WTC11 (cell line): ENCODE results near the gene MTFMT. TPM values are rescaled to one million over a fixed set of nuclear protein-coding genes. Genes with fewer than 3 reads are reported as not detected.
"Not testable (repeated sequence)": the region's sequence is repeated elsewhere in the genome, so short reads cannot be mapped to it uniquely, and the experiment has no call there.

Experiments used
- ATAC-seq: fragments of 200-7000 bp; cut with Tn5 transposase; 2 replicates; pipeline ENCODE4 v1.10.0; 2021; ENCODE audit warnings: mild to moderate bottlenecking, moderate library complexity
- CTCF ChIA-PET: fragments of 300-600 bp; sonication (Branson Sonifier 250); formaldehyde crosslinking; loops from one replicate; lab custom pipeline; 2021; ENCODE audit warnings: antibody characterized with exemption; lab: Charles Lee
- POLR2A ChIA-PET: fragments of 350-600 bp; sonication (Branson Sonifier 250); formaldehyde crosslinking; loops from one replicate; lab custom pipeline; 2021; ENCODE audit warnings: antibody characterized with exemption; lab: Charles Lee
- DNase-seq: peaks from one replicate; pipeline ENCODE4 v3.0.0; 2021; ENCODE audit warnings: low spot score
- H3K27ac Mint-ChIP-seq: 2 replicates; pipeline ENCODE4 v1.8.0; 2021; ENCODE audit warnings: mixed read lengths
- H3K27me3 Mint-ChIP-seq: 2 replicates; pipeline ENCODE4 v1.8.0; 2021; ENCODE audit warnings: low read depth, mild to moderate bottlenecking, moderate library complexity, mixed read lengths
- H3K36me3 Mint-ChIP-seq: 2 replicates; pipeline ENCODE4 v1.8.0; 2021; ENCODE audit warnings: mixed read lengths
- H3K4me1 Mint-ChIP-seq: 2 replicates; pipeline ENCODE4 v1.8.0; 2022; ENCODE audit warnings: mixed read lengths
- H3K4me3 Mint-ChIP-seq: 2 replicates; pipeline ENCODE4 v1.8.0; 2021; ENCODE audit warnings: mild to moderate bottlenecking, moderate library complexity, mixed read lengths
- H3K9me3 Mint-ChIP-seq: 2 replicates; pipeline ENCODE4 v1.8.0; 2021; ENCODE audit warnings: mixed read lengths
- CREM ChIP-seq: sonication (generic); formaldehyde crosslinking; IDR thresholded peaks from 2 replicates; pipeline ENCODE4 v1.8.1; 2022; ENCODE audit warnings: mild to moderate bottlenecking, missing genetic modification reagents, moderate library complexity
- EMX1 ChIP-seq: fragments of 250-450 bp; sonication (Bioruptor Pico); IDR thresholded peaks from 2 replicates; pipeline ENCODE4 v1.8.0; 2021; ENCODE audit warnings: mild to moderate bottlenecking
- ESRRA ChIP-seq: sonication (generic); formaldehyde crosslinking; IDR thresholded peaks from 2 replicates; pipeline ENCODE4 v1.8.1; 2022; ENCODE audit warnings: mild to moderate bottlenecking, missing genetic modification reagents, borderline replicate concordance
- IRF2 ChIP-seq: sonication (generic); formaldehyde crosslinking; IDR thresholded peaks from 2 replicates; pipeline ENCODE4 v1.8.0; 2022; ENCODE audit warnings: low read depth, missing genetic modification reagents, borderline replicate concordance
- SMAD4 ChIP-seq: sonication (generic); formaldehyde crosslinking; IDR thresholded peaks from 2 replicates; pipeline ENCODE4 v1.8.0; 2022; ENCODE audit warnings: mild to moderate bottlenecking, missing genetic modification reagents
- TCF7 ChIP-seq: sonication (generic); formaldehyde crosslinking; IDR thresholded peaks from 2 replicates; pipeline ENCODE4 v1.8.0; 2022; ENCODE audit warnings: mild to moderate bottlenecking, low read depth, missing genetic modification reagents, moderate library complexity
- total RNA-seq: library from RNA; stranded (reverse); gene quantifications from 3 replicates; pipeline ENCODE4 v1.2.3, GENCODE V29; 2021
- TF ChIP-seq, protein P1 (sequence below): sonication (generic); formaldehyde crosslinking; conservative IDR thresholded peaks from 2 replicates; pipeline ENCODE4 v1.8.1; 2023; ENCODE audit warnings: mild to moderate bottlenecking, low read depth, missing genetic modification reagents, moderate library complexity
- TF ChIP-seq, protein P2 (sequence below): sonication (generic); formaldehyde crosslinking; IDR thresholded peaks from 2 replicates; pipeline ENCODE4 v1.8.1; 2022; ENCODE audit warnings: low read depth, mild to moderate bottlenecking, moderate library complexity, missing genetic modification reagents, borderline replicate concordance
- TF ChIP-seq, protein P3 (sequence below): sonication (generic); formaldehyde crosslinking; IDR thresholded peaks from 2 replicates; pipeline ENCODE4 v1.8.0; 2023; ENCODE audit warnings: missing genetic modification reagents
- TF ChIP-seq, protein P4 (sequence below): sonication (generic); formaldehyde crosslinking; IDR thresholded peaks from 2 replicates; pipeline ENCODE4 v1.8.1; 2022; ENCODE audit warnings: low read depth, missing genetic modification reagents, borderline replicate concordance
- TF ChIP-seq, protein P5 (sequence below): fragments of 250-450 bp; sonication (Bioruptor Pico); IDR thresholded peaks from 2 replicates; pipeline ENCODE4 v1.9.0; 2021; ENCODE audit warnings: mild to moderate bottlenecking
- TF ChIP-seq, protein P6 (sequence below): sonication (generic); formaldehyde crosslinking; IDR thresholded peaks from 2 replicates; pipeline ENCODE4 v1.8.1; 2023; ENCODE audit warnings: mild to moderate bottlenecking, missing genetic modification reagents

The MTFMT gene
- total RNA-seq, 1 experiment from 2014 or later: 26.7 TPM

DNA sequence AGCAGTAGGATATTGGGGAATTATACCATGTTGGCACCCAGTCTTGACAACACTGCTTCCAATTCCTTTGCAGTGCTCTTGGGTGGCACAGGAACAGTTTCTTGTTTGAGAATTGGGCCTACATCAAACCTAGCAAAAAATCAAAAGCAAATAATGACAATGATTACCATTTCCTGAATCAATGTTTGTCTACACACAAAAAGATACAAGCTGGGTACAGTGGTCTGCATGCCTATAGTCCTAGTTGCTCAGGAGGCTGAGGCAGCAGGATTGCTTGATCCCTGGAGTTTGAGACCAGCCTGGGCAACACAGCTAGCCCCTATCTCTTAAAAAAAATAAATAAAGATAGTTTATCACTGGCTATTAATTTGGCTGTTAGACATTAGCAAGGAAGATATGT is 8.0 kb downstream of the MTFMT start (continued):
- TF ChIP-seq, protein P1, sequence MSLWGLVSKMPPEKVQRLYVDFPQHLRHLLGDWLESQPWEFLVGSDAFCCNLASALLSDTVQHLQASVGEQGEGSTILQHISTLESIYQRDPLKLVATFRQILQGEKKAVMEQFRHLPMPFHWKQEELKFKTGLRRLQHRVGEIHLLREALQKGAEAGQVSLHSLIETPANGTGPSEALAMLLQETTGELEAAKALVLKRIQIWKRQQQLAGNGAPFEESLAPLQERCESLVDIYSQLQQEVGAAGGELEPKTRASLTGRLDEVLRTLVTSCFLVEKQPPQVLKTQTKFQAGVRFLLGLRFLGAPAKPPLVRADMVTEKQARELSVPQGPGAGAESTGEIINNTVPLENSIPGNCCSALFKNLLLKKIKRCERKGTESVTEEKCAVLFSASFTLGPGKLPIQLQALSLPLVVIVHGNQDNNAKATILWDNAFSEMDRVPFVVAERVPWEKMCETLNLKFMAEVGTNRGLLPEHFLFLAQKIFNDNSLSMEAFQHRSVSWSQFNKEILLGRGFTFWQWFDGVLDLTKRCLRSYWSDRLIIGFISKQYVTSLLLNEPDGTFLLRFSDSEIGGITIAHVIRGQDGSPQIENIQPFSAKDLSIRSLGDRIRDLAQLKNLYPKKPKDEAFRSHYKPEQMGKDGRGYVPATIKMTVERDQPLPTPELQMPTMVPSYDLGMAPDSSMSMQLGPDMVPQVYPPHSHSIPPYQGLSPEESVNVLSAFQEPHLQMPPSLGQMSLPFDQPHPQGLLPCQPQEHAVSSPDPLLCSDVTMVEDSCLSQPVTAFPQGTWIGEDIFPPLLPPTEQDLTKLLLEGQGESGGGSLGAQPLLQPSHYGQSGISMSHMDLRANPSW (CRISPR knock-in tag): no peak

DNA sequence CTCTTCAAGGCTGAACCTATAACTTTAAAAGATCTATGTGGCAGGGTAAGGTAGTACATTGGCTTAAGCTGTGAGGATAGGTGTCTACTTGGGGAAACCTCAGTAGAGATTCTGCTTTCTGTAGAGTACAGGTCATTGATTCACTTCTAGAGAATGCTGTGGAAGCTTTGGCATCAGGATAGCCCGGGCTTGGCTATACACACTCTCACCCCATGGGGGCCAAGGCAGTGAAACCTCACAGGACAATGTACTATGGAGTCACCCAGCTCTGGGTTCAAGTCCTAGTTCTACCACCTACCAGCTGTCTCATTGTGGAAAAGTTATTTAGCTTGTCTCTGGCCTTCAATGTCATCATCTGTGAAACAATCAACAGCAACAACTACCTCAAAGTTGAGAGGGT is 9.0 kb downstream of the MTFMT start:
- DNase-seq: no peak
- Mint-ChIP-seq H3K36me3 (peaks cover 29% of the 10 kb centered on the region), H3K4me3 (no peak overlapping the region), H3K9me3 (no peaks in the 10 kb centered on the region), H3K27ac (no peak overlapping the region), H3K27me3 (no peaks in the 10 kb centered on the region), H3K4me1 (no peaks in the 10 kb centered on the region)
- TF ChIP-seq ESRRA (CRISPR knock-in tag): no peak
- TF ChIP-seq, protein P2, sequence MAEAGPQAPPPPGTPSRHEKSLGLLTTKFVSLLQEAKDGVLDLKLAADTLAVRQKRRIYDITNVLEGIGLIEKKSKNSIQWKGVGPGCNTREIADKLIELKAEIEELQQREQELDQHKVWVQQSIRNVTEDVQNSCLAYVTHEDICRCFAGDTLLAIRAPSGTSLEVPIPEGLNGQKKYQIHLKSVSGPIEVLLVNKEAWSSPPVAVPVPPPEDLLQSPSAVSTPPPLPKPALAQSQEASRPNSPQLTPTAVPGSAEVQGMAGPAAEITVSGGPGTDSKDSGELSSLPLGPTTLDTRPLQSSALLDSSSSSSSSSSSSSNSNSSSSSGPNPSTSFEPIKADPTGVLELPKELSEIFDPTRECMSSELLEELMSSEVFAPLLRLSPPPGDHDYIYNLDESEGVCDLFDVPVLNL: no peak
- TF ChIP-seq, protein P3, sequence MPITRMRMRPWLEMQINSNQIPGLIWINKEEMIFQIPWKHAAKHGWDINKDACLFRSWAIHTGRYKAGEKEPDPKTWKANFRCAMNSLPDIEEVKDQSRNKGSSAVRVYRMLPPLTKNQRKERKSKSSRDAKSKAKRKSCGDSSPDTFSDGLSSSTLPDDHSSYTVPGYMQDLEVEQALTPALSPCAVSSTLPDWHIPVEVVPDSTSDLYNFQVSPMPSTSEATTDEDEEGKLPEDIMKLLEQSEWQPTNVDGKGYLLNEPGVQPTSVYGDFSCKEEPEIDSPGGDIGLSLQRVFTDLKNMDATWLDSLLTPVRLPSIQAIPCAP (CRISPR knock-in tag): no peak
- no peak for TF ChIP-seq EMX1 (CRISPR knock-in tag)
- TF ChIP-seq, protein P4, sequence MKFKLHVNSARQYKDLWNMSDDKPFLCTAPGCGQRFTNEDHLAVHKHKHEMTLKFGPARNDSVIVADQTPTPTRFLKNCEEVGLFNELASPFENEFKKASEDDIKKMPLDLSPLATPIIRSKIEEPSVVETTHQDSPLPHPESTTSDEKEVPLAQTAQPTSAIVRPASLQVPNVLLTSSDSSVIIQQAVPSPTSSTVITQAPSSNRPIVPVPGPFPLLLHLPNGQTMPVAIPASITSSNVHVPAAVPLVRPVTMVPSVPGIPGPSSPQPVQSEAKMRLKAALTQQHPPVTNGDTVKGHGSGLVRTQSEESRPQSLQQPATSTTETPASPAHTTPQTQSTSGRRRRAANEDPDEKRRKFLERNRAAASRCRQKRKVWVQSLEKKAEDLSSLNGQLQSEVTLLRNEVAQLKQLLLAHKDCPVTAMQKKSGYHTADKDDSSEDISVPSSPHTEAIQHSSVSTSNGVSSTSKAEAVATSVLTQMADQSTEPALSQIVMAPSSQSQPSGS (CRISPR knock-in tag): no peak
- TF ChIP-seq SMAD4 (CRISPR knock-in tag): no peak
- TF ChIP-seq IRF2 (CRISPR knock-in tag): no peak
- TF ChIP-seq, protein P5, sequence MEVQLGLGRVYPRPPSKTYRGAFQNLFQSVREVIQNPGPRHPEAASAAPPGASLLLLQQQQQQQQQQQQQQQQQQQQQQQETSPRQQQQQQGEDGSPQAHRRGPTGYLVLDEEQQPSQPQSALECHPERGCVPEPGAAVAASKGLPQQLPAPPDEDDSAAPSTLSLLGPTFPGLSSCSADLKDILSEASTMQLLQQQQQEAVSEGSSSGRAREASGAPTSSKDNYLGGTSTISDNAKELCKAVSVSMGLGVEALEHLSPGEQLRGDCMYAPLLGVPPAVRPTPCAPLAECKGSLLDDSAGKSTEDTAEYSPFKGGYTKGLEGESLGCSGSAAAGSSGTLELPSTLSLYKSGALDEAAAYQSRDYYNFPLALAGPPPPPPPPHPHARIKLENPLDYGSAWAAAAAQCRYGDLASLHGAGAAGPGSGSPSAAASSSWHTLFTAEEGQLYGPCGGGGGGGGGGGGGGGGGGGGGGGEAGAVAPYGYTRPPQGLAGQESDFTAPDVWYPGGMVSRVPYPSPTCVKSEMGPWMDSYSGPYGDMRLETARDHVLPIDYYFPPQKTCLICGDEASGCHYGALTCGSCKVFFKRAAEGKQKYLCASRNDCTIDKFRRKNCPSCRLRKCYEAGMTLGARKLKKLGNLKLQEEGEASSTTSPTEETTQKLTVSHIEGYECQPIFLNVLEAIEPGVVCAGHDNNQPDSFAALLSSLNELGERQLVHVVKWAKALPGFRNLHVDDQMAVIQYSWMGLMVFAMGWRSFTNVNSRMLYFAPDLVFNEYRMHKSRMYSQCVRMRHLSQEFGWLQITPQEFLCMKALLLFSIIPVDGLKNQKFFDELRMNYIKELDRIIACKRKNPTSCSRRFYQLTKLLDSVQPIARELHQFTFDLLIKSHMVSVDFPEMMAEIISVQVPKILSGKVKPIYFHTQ (CRISPR knock-in tag): no peak
- TF ChIP-seq, protein P6, sequence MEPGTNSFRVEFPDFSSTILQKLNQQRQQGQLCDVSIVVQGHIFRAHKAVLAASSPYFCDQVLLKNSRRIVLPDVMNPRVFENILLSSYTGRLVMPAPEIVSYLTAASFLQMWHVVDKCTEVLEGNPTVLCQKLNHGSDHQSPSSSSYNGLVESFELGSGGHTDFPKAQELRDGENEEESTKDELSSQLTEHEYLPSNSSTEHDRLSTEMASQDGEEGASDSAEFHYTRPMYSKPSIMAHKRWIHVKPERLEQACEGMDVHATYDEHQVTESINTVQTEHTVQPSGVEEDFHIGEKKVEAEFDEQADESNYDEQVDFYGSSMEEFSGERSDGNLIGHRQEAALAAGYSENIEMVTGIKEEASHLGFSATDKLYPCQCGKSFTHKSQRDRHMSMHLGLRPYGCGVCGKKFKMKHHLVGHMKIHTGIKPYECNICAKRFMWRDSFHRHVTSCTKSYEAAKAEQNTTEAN (CRISPR knock-in tag): no peak
- no peak for TF ChIP-seq TCF7 (CRISPR knock-in tag)
- TF ChIP-seq CREM (CRISPR knock-in tag): no peak
- ATAC-seq: peak; percentile 73
- POLR2A ChIA-PET: no interaction called here
- CTCF ChIA-PET: interaction anchor here (1.0 to 2.0 kb wide), 4 partner anchors 11 to 339 kb away, joined by 3 to 8 read pairs (median 4); no protein-coding TSS in a partner anchor

DNA sequence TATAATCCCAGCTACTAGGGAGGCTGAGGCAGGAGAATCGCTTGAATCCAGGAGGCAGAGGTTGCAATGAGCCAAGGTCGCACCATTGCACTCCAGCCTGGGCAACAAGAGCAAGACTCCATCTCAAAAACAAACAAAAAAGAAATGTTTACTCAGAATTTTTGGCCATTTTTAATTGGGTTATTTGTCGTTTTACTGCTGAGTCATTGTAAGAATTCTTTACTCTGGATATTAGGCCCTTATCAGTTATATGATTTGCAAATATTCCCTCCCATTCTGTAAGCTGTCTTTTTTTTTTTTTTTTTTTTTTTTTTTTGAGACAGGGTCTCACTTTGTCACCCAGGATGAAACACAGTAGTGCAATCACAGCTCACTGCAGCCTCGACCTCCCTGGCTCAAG is 18.2 kb downstream of the MTFMT start:
- peaks cover 36% of the 10 kb centered on the region for H3K36me3 Mint-ChIP-seq
- H3K27ac Mint-ChIP-seq, H3K4me1 Mint-ChIP-seq, DNase-seq, H3K4me3 Mint-ChIP-seq, H3K27me3 Mint-ChIP-seq, ATAC-seq, H3K9me3 Mint-ChIP-seq, POLR2A ChIA-PET: not testable (repeated sequence)
- CTCF ChIA-PET: interaction anchor here (0.6 kb wide), 1 partner anchor 72 kb away, joined by 3 read pairs; no protein-coding TSS in a partner anchor
